ENCODE measurements around the gene HOXA7. TPM values are rescaled to one million over a fixed set of nuclear protein-coding genes. Genes with fewer than 3 reads are reported as not detected.

Gene HOXA7
- total and polyA plus RNA-seq, 2 of the 8 experiments (the other 6 are each of a cell fraction or from before 2014, with no cell fraction given), result 0.03 TPM; not detected in 1

DNA sequence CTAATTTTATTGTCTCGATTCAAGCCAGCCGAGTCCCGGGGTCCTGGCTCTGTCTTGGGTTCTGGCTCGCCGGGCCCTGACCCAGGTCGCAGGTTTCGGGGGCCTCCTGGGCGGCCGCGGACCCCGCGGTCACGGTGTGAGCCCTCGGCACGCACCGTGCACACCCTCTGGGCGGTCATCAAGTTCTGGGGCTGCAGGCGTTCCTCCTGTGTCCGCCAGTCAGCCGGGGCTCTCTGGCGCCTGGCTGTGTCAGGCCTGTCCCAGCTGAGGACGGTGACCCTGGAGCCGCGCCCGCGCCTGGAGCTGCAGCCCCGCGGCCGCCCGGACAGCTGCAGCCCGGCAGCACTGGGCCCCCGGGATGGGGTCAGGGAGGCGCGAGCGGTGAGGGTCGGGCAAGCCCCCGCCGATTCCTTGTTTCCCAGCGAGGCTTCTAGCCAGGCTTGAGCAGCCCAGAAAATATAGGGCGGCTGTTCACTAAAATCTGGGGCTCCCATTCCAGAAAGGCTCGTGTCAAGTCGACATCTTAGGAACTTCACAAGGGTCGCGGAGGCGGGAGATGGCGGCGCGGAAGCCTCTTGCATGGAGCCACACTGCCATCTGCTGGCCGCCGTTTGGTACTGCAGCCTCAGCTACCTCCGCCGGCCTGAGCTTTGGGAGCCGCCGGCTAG is 4.2 kb upstream of the HOXA7 start (continued):
- TF ChIP-seq, protein P1, sequence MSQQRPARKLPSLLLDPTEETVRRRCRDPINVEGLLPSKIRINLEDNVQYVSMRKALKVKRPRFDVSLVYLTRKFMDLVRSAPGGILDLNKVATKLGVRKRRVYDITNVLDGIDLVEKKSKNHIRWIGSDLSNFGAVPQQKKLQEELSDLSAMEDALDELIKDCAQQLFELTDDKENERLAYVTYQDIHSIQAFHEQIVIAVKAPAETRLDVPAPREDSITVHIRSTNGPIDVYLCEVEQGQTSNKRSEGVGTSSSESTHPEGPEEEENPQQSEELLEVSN (IDR thresholded peaks at IDR 0.05), result peak; percentile 65
- TF ChIP-seq POLR2AphosphoS5 (IDR thresholded peaks at IDR 0.05; ENCODE audit: low read depth, low read length) (no peak), RNF2 (IDR thresholded peaks at IDR 0.05; ENCODE audit: borderline replicate concordance, low read depth, low read length, missing control alignments, poor library complexity, severe bottlenecking) (peak; percentile 86), KDM4A (IDR thresholded peaks at IDR 0.05; ENCODE audit: low read depth, low read length, severe bottlenecking) (peak; percentile 63), SUZ12 (IDR thresholded peaks at IDR 0.05; ENCODE audit: low read length) (peak; percentile 98), RFX5 (IDR thresholded peaks at IDR 0.05; ENCODE audit: borderline replicate concordance, low read depth, low read length) (no peak), EZH2 (IDR thresholded peaks at IDR 0.05; ENCODE audit: low read depth, low read length, severe bottlenecking) (peak; percentile 97), CTCF (IDR thresholded peaks at IDR 0.05; ENCODE audit: control extremely low read depth in 1 of 3, insufficient read depth in 1 of 3, low read depth in 1 of 3, low read length in 3 of 3) (peak; percentile 83 to 99 (median 91)), MAX (IDR thresholded peaks at IDR 0.05) (peak; percentile 28; the same call in 1 of the 2 replicates), TEAD4 (IDR thresholded peaks at IDR 0.05; ENCODE audit: low read depth, low read length) (peak; percentile 60; the same call in 1 of the 2 replicates), NANOG (IDR thresholded peaks at IDR 0.05; ENCODE audit: insufficient read depth, low read depth, low read length, poor library complexity, severe bottlenecking) (no peak), KDM1A (IDR thresholded peaks at IDR 0.05; ENCODE audit: borderline replicate concordance, low read length) (no peak), TBP (IDR thresholded peaks at IDR 0.05; ENCODE audit: low read depth, low read length) (no peak), RAD21 (IDR thresholded peaks at IDR 0.05 in 1 of 2, conservative IDR thresholded peaks at IDR 0.05 in 1 of 2; ENCODE audit: low read depth in 2 of 2, low read length in 2 of 2) (peak; percentile 93 to 95), GTF2F1 (IDR thresholded peaks at IDR 0.05; ENCODE audit: borderline replicate concordance, low read depth, low read length) (no peak)

Data from H1 (cell line).